H9 (cell line): ENCODE measurements around the gene OR2F2. TPM values are rescaled to one million over a fixed set of nuclear protein-coding genes. Genes with fewer than 3 reads are reported as not detected.

ENCODE experiments used
- DNase-seq: peaks from one replicate; pipeline ENCODE4 v3.0.0-alpha.2; 2017
- H2AFZ ChIP-seq: one replicate; pipeline ENCODE4 v1.6.1; 2013; ENCODE audit warnings: mild to moderate bottlenecking, low read length, control low read depth, moderate library complexity
- H2AK5ac ChIP-seq: 2 replicates; pipeline ENCODE4 v1.6.1; 2013; ENCODE audit warnings: low read length, control low read depth, mixed read lengths; ENCODE audit not compliant: insufficient read length
- H2BK120ac ChIP-seq: one replicate; pipeline ENCODE4 v1.6.1; 2013; ENCODE audit warnings: low read depth, mild to moderate bottlenecking, low read length, control low read depth, inconsistent platforms; ENCODE audit not compliant: poor library complexity, severe bottlenecking
- H2BK12ac ChIP-seq: 2 replicates; pipeline ENCODE4 v1.6.1; 2013; ENCODE audit warnings: low read length, control low read depth, mixed read lengths, low read depth; ENCODE audit not compliant: insufficient read length
- H2BK15ac ChIP-seq: 2 replicates; pipeline ENCODE4 v1.6.1; 2013; ENCODE audit warnings: low read depth, low read length, control low read depth
- H2BK20ac ChIP-seq: one replicate; pipeline ENCODE4 v1.6.1; 2013; ENCODE audit warnings: low read depth, mild to moderate bottlenecking, low read length, control low read depth, inconsistent platforms; ENCODE audit not compliant: poor library complexity, severe bottlenecking
- H2BK5ac ChIP-seq: 2 replicates; pipeline ENCODE4 v1.6.1; 2013; ENCODE audit warnings: low read length, control low read depth, mixed read lengths; ENCODE audit not compliant: insufficient read length
- H3K14ac ChIP-seq: 2 replicates; pipeline ENCODE4 v1.6.1; 2013; ENCODE audit warnings: low read length, control low read depth; ENCODE audit not compliant: insufficient read depth
- H3K18ac ChIP-seq: 2 replicates; pipeline ENCODE4 v1.6.1; 2013; ENCODE audit warnings: low read depth, mild to moderate bottlenecking, mixed read lengths, low read length, control low read depth; ENCODE audit not compliant: insufficient read length
- H3K23ac ChIP-seq: 2 replicates; pipeline ENCODE4 v1.6.1; 2013; ENCODE audit warnings: low read length, control low read depth, mixed read lengths, low read depth; ENCODE audit not compliant: insufficient read length
- H3K23me2 ChIP-seq: 2 replicates; pipeline ENCODE4 v1.6.1; 2013; ENCODE audit warnings: low read depth, mild to moderate bottlenecking, mixed read lengths, low read length, control low read depth; ENCODE audit not compliant: insufficient read length, poor library complexity, severe bottlenecking
- H3K27ac ChIP-seq: 2 replicates; pipeline ENCODE4 v1.5.1; 2013; ENCODE audit warnings: low read length, control low read depth, mixed read lengths, low read depth; ENCODE audit not compliant: insufficient read length
- H3K27me3 ChIP-seq: 2 replicates; pipeline ENCODE4 v1.6.1; 2013; ENCODE audit warnings: low read length, control low read depth, inconsistent platforms; ENCODE audit not compliant: insufficient read depth
- H3K4ac ChIP-seq: 2 replicates; pipeline ENCODE4 v1.6.1; 2013; ENCODE audit warnings: low read depth, mild to moderate bottlenecking, control low read depth, inconsistent platforms, low read length, moderate library complexity
- H3K4me1 ChIP-seq: 2 replicates; pipeline ENCODE4 v1.6.1; 2013; ENCODE audit warnings: low read length, control low read depth, inconsistent platforms; ENCODE audit not compliant: insufficient read depth
- H3K4me2 ChIP-seq: 2 replicates; pipeline ENCODE4 v1.6.1; 2013; ENCODE audit warnings: low read length, control low read depth, mixed read lengths; ENCODE audit not compliant: insufficient read length, insufficient read depth
- H3K56ac ChIP-seq: 2 replicates; pipeline ENCODE4 v1.6.1; 2013; ENCODE audit warnings: low read depth, mild to moderate bottlenecking, mixed read lengths, low read length, control low read depth; ENCODE audit not compliant: insufficient read length
- H3K79me1 ChIP-seq: 2 replicates; pipeline ENCODE4 v1.6.1; 2013; ENCODE audit warnings: low read depth, mild to moderate bottlenecking, moderate library complexity, low read length, control low read depth, inconsistent platforms; ENCODE audit not compliant: insufficient read depth, poor library complexity, severe bottlenecking
- H3K79me2 ChIP-seq: 2 replicates; pipeline ENCODE4 v1.6.1; 2013; ENCODE audit warnings: low read length, control low read depth, inconsistent platforms; ENCODE audit not compliant: insufficient read depth
- H3K9ac ChIP-seq: 2 replicates; pipeline ENCODE4 v1.6.1; 2013; ENCODE audit warnings: low read length, control low read depth, mixed read lengths; ENCODE audit not compliant: insufficient read length; ENCODE audit errors: extremely low read depth
- H3K9me3 ChIP-seq: one replicate; pipeline ENCODE4 v1.6.1; 2013; ENCODE audit warnings: low read depth, low read length, inconsistent platforms; ENCODE audit not compliant: control insufficient read depth
- H3T11ph ChIP-seq: one replicate; pipeline ENCODE4 v1.6.1; 2013; ENCODE audit warnings: mild to moderate bottlenecking, low read length, control low read depth, inconsistent platforms
- H4K20me1 ChIP-seq: one replicate; pipeline ENCODE4 v1.6.1; 2013; ENCODE audit not compliant: control insufficient read depth, insufficient read length, insufficient read depth
- H4K5ac ChIP-seq: 2 replicates; pipeline ENCODE4 v1.6.1; 2013; ENCODE audit warnings: low read depth, mild to moderate bottlenecking, mixed read lengths, low read length, control low read depth; ENCODE audit not compliant: insufficient read length
- H4K8ac ChIP-seq: replicated peaks from 2 replicates; pipeline ENCODE4 v1.6.1; 2013; ENCODE audit warnings: low read length, control low read depth, mixed read lengths, low read depth; ENCODE audit not compliant: insufficient read length
- H4K91ac ChIP-seq: 2 replicates; pipeline ENCODE4 v1.6.1; 2013; ENCODE audit warnings: low read depth, mild to moderate bottlenecking, moderate library complexity, mixed read lengths, low read length, control low read depth; ENCODE audit not compliant: insufficient read length
- H3K27ac Mint-ChIP-seq, 3 experiments: 2 replicates in 2 of 3; 3 replicates in 1 of 3; pipeline ENCODE4 v1.8.0; 2020 to 2021; ENCODE audit warnings: mixed read lengths in 3 of 3, mild to moderate bottlenecking in 1 of 3, moderate library complexity in 1 of 3
- H3K27me3 Mint-ChIP-seq: 2 replicates; pipeline ENCODE4 v1.8.0; 2021; ENCODE audit warnings: low read depth, mild to moderate bottlenecking, moderate library complexity, mixed read lengths
- H3K36me3 Mint-ChIP-seq, 3 experiments: 2 replicates in 2 of 3; 3 replicates in 1 of 3; pipeline ENCODE4 v1.8.0; 2020 to 2021; ENCODE audit warnings: low read depth in 3 of 3, mixed read lengths in 3 of 3; ENCODE audit not compliant: insufficient read depth in 1 of 3
- H3K4me1 Mint-ChIP-seq, 2 experiments: 2 replicates each; pipeline ENCODE4 v1.8.0; 2020; ENCODE audit warnings: mixed read lengths in 2 of 2
- H3K4me3 Mint-ChIP-seq, 2 experiments: 2 replicates in 1 of 2; 3 replicates in 1 of 2; pipeline ENCODE4 v1.8.0; 2020 to 2021; ENCODE audit warnings: mild to moderate bottlenecking in 2 of 2, mixed read lengths in 2 of 2, moderate library complexity in 1 of 2
- H3K9me3 Mint-ChIP-seq, 2 experiments: 2 replicates in 1 of 2; 3 replicates in 1 of 2; pipeline ENCODE4 v1.8.0; 2020; ENCODE audit warnings: mild to moderate bottlenecking in 2 of 2, mixed read lengths in 2 of 2, moderate library complexity in 1 of 2
- CTCF ChIP-seq: fragments of 200-600 bp; sonication (generic); conservative IDR thresholded peaks from 3 replicates; pipeline ENCODE4 v1.8.0; 2021; ENCODE audit warnings: antibody characterized with exemption, mild to moderate bottlenecking
- WGBS: extraction: QIAGEN DNeasy Blood & Tissue Kit; methylation state at CpG from one replicate; pipeline ENCODE4 v1.1.7; 2013; ENCODE audit warnings: missing lambda C conversion rate, low lambda C conversion rate, mixed read lengths; ENCODE audit not compliant: insufficient read length; ENCODE audit errors: extremely low coverage; 5-methylcytosine and 5-hydroxymethylcytosine counted together
- total RNA-seq: library from RNA; stranded (reverse); gene quantifications from 2 replicates; pipeline ENCODE4 v1.2.1, GENCODE V29; 2021

OR2F2 gene
- total RNA-seq, 1 experiment from 2014 or later: not detected

- H2AFZ ChIP-seq: no peak overlapping the region
- H3K79me1 ChIP-seq: no peaks in the 10 kb centered on the region
- Mint-ChIP-seq H3K9me3 (no peaks in the 10 kb centered on the region; a peak in 1 of 5 replicates), H3K4me3 (peak overlapping the region; percentile 92 to 98), H3K27me3 (peaks cover 9% of the 10 kb centered on the region), H3K27ac (peak overlapping the region; percentile 95 to 100 (median 99)), H3K36me3 (peaks cover 0 to 4% (median 0%) of the 10 kb centered on the region in 3 experiments; a peak in 2 of 7 replicates), H3K4me1 (peaks cover 59 to 61% of the 10 kb centered on the region in 2 experiments)
- TF ChIP-seq CTCF: no peak
- no peak overlapping the region for H3T11ph ChIP-seq
- H2BK20ac ChIP-seq: no peak overlapping the region
- no peak overlapping the region for H2BK120ac ChIP-seq
- no peak overlapping the region for H3K4ac ChIP-seq
- H2BK5ac ChIP-seq: peak overlapping the region; percentile 81
- peak overlapping the region; percentile 99 for H3K14ac ChIP-seq
- no peak overlapping the region for H4K5ac ChIP-seq
- no peak overlapping the region for H2BK15ac ChIP-seq
- H4K91ac ChIP-seq: peak overlapping the region; percentile 59
- no peak overlapping the region for H2AK5ac ChIP-seq
- peaks cover 5% of the 10 kb centered on the region; the same call in 1 of the 2 replicates for H3K4me1 ChIP-seq
- no peak overlapping the region for H4K8ac ChIP-seq
- H3K79me2 ChIP-seq: peaks cover 17% of the 10 kb centered on the region; the same call in 1 of the 2 replicates
- no peaks in the 10 kb centered on the region for H3K27me3 ChIP-seq
- peak overlapping the region; percentile 99 for H3K4me2 ChIP-seq
- H3K9me3 ChIP-seq: no peaks in the 10 kb centered on the region
- H3K18ac ChIP-seq: peak overlapping the region; percentile 99
- H3K56ac ChIP-seq: no peak overlapping the region
- DNase-seq: no peak
- peak overlapping the region; percentile 75 for H3K27ac ChIP-seq
- H4K20me1 ChIP-seq: no peaks in the 10 kb centered on the region
- no CpG with 5 or more reads among the region's 14 CpGs for WGBS
- peak overlapping the region; percentile 80 for H2BK12ac ChIP-seq
- peak overlapping the region; percentile 92 for H3K9ac ChIP-seq
- H3K23me2 ChIP-seq: peaks cover 7% of the 10 kb centered on the region
- no peak overlapping the region for H3K23ac ChIP-seq
These were observed 33.7 kb upstream of the OR2F2 start for GRCh38 chr7:143901332-143901667.
